Ectodermal cell (in vitro differentiated cells): Measurements from ENCODE around the gene KCNJ4.

Source experiments
- H3K27ac ChIP-seq: 2 replicates; pipeline ENCODE4 v1.7.0; 2013; ENCODE audit warnings: mild to moderate bottlenecking, low read depth, low read length; ENCODE audit not compliant: insufficient read depth, poor library complexity, severe bottlenecking
- H3K27me3 ChIP-seq: 2 replicates; pipeline ENCODE4 v1.7.0; 2013; ENCODE audit warnings: mild to moderate bottlenecking, low read length; ENCODE audit not compliant: insufficient read depth, control insufficient read depth, poor library complexity, severe bottlenecking
- H3K36me3 ChIP-seq: one replicate; pipeline ENCODE4 v1.7.0; 2013; ENCODE audit warnings: low read length; ENCODE audit not compliant: control insufficient read depth, insufficient read depth
- H3K4me1 ChIP-seq: one replicate; pipeline ENCODE4 v1.7.0; 2013; ENCODE audit warnings: low read length; ENCODE audit not compliant: control insufficient read depth, insufficient read depth
- H3K4me3 ChIP-seq: 2 replicates; pipeline ENCODE4 v1.7.0; 2013; ENCODE audit warnings: low read depth, low read length, control low read depth; ENCODE audit not compliant: insufficient read depth
- H3K9me3 ChIP-seq: 2 replicates; pipeline ENCODE4 v1.7.0; 2013; ENCODE audit warnings: mild to moderate bottlenecking, low read length, moderate library complexity; ENCODE audit not compliant: control insufficient read depth
- WGBS, 2 experiments: methylation state at CpG; one replicate each; pipeline ENCODE4 v1.1.7; 2013; ENCODE audit warnings: missing lambda C conversion rate in 2 of 2; 5-methylcytosine and 5-hydroxymethylcytosine counted together

KCNJ4 gene

GRCh38 chr22:38431266-38432010 lies 23.6 kb downstream of the KCNJ4 start:
- H3K4me3 ChIP-seq: no peak overlapping the region
- no peaks in the 10 kb centered on the region for H3K36me3 ChIP-seq
- H3K27ac ChIP-seq: no peak overlapping the region
- H3K9me3 ChIP-seq: no peaks in the 10 kb centered on the region
- H3K27me3 ChIP-seq: no peaks in the 10 kb centered on the region
- peaks cover 8% of the 10 kb centered on the region for H3K4me1 ChIP-seq
- WGBS, 2 experiments: 81 to 82% methylated on average over 12 of the region's 12 CpGs

DNA sequence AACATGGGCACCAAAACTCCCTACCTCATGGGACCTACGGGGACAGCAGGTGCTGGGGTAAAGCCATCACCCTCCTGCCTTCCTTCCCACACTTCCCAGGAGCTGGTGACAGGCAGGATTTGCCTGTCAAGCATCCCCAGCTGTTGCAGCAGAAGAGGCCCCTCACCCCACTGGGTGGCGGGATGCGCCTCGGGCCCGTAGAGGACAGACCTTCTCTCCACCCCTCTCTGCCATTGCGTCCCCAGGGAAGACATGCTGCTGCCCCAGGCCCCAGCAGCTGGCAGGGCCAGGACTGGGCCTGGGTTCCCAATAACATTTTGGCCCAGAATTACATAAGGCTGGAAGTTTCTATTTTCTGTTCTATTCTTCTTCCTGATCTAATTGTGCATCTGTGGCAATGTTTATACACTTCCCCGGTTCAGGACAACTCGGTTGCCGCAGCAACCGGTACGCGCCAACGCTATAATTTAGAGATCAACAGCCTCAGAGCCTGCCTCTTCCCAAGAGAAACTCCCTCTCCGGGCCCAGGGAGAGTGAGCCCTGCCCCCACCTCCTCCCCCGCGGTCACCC lies 25.4 kb downstream of the KCNJ4 start:
- Histone ChIP-seq H3K4me3 (no peak overlapping the region), H3K27ac (no peak overlapping the region), H3K9me3 (no peaks in the 10 kb centered on the region), H3K36me3 (no peaks in the 10 kb centered on the region), H3K27me3 (no peaks in the 10 kb centered on the region), H3K4me1 (peaks cover 8% of the 10 kb centered on the region)
- WGBS, 2 experiments: 81 to 84% methylated on average over 16 of the region's 16 CpGs

- peaks cover 11% of the 10 kb centered on the region for H3K4me1 ChIP-seq
- H3K9me3 ChIP-seq: no peaks in the 10 kb centered on the region
- 90 to 95% methylated on average over 2 of the region's 2 CpGs for WGBS, 2 experiments
- no peak overlapping the region for H3K27ac ChIP-seq
- H3K36me3 ChIP-seq: no peaks in the 10 kb centered on the region
- no peak overlapping the region for H3K4me3 ChIP-seq
- H3K27me3 ChIP-seq: no peaks in the 10 kb centered on the region
These were observed 26.3 kb downstream of the KCNJ4 start for GRCh38 chr22:38428714-38429113.

DNA sequence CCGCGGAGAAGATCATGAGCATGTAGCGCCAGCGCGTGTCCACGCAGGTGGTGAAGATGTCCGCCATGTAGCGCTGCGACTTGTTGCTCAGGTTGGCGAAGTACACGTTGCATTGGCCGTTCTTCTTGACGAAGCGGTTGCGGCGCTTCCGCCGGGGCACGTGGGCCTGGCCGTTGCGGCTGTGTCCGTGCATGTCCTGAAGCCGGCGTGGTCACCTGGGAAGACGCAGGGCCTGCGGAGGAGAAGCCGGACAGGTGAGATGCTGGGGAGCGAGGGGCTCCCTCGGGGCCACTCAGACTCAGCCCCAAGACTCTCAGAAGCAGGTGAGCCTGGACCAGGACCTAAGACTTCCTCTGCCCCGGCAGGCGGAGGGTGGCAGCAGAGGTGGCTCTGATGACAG lies 27.1 kb downstream of the KCNJ4 start:
- H3K4me3 ChIP-seq: no peak overlapping the region
- WGBS, 2 experiments: 96 to 97% methylated on average over 31 of the region's 31 CpGs
- no peak overlapping the region for H3K27ac ChIP-seq
- peaks cover 11% of the 10 kb centered on the region for H3K4me1 ChIP-seq
- H3K27me3 ChIP-seq: no peaks in the 10 kb centered on the region
- H3K9me3 ChIP-seq: no peaks in the 10 kb centered on the region
- H3K36me3 ChIP-seq: no peaks in the 10 kb centered on the region

GRCh38 chr22:38427465-38427864 lies 27.5 kb downstream of the KCNJ4 start:
- Histone ChIP-seq H3K27ac (no peak overlapping the region), H3K27me3 (no peaks in the 10 kb centered on the region), H3K4me1 (peaks cover 11% of the 10 kb centered on the region), H3K36me3 (no peaks in the 10 kb centered on the region), H3K9me3 (no peaks in the 10 kb centered on the region), H3K4me3 (no peak overlapping the region)
- 96 to 97% methylated on average over 36 of the region's 36 CpGs for WGBS, 2 experiments

DNA sequence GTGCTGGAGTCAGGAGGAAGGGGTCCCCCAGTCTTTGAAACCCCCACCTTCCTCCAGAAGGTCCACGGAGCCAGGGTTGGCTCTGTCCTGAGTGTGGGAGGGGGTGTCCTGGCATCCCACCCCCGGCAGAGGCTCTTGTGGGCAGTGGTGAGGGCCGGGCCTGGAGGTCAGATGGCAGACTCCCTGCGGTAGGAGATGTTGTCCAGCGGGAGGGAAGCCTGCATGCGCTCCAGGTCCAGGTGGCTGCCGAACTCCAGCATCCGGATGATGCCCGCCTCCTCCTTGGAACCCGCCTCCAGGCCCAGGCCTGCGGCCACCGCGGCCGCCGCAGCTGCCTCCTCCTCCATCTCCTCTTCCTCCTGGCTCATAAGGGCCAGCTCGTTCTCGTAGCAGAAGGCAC lies 28.4 kb downstream of the KCNJ4 start:
- Histone ChIP-seq H3K4me3 (no peak overlapping the region), H3K36me3 (no peaks in the 10 kb centered on the region), H3K27ac (no peak overlapping the region), H3K4me1 (peaks cover 11% of the 10 kb centered on the region), H3K27me3 (no peaks in the 10 kb centered on the region), H3K9me3 (no peaks in the 10 kb centered on the region)
- WGBS, 2 experiments: 89 to 92% methylated on average over 17 of the region's 17 CpGs

DNA sequence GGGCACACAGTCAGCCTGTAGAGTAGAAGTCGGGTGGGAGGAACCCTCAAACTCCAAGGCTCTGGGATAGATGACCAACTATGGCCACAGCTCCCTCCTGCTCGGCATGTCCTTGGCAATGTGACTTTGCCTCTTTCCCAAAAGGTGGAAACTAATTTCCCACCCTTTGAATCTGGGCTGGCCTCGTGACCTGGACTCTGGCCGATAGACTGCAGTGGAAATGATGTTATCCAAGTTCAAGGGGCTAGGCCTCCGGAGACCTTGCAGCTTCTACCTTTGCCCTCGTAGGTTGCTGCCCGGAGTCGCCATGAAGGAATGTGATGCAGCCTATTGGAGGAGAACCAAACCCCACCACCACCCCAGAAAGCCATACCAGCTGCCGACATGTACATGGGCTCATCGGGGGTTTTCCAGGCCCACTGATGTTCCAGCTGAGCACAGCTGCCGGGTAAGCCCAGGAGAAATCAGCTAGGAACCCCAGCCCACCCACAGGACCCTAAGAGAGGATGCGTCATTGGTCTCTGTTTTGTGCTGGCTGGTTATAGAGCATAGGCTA lies 30.4 kb downstream of the KCNJ4 start:
- 91 to 92% methylated on average over 12 of the region's 12 CpGs for WGBS, 2 experiments
- H3K27ac ChIP-seq: no peak overlapping the region
- H3K4me1 ChIP-seq: peaks cover 7% of the 10 kb centered on the region
- H3K36me3 ChIP-seq: no peaks in the 10 kb centered on the region
- no peaks in the 10 kb centered on the region for H3K27me3 ChIP-seq
- H3K9me3 ChIP-seq: no peaks in the 10 kb centered on the region
- H3K4me3 ChIP-seq: no peak overlapping the region

GRCh38 chr22:38423512-38424503 lies 31.2 kb downstream of the KCNJ4 start:
- H3K9me3 ChIP-seq: no peaks in the 10 kb centered on the region
- H3K27ac ChIP-seq: no peak overlapping the region
- H3K4me1 ChIP-seq: peaks cover 4% of the 10 kb centered on the region
- H3K4me3 ChIP-seq: no peak overlapping the region
- no peaks in the 10 kb centered on the region for H3K36me3 ChIP-seq
- H3K27me3 ChIP-seq: no peaks in the 10 kb centered on the region
- WGBS, 2 experiments: 77 to 79% methylated on average over 18 of the region's 18 CpGs

GRCh38 chr22:38422611-38423511 lies 32.1 kb downstream of the KCNJ4 start:
- 74 to 77% methylated on average over 21 of the region's 21 CpGs for WGBS, 2 experiments
- no peak overlapping the region for H3K27ac ChIP-seq

More at GRCh38 chr22:38422611-38423511, 32.1 kb downstream of the KCNJ4 start:
- no peaks in the 10 kb centered on the region for H3K9me3 ChIP-seq
- no peaks in the 10 kb centered on the region for H3K27me3 ChIP-seq
- H3K36me3 ChIP-seq: no peaks in the 10 kb centered on the region
- H3K4me1 ChIP-seq: peaks cover 4% of the 10 kb centered on the region
- no peak overlapping the region for H3K4me3 ChIP-seq
